Stimulated activated CD8-positive, alpha-beta memory T cell treated with anti-CD3 and anti-CD28 coated beads, Interleukin-2, amount 100 ng/mL, for 1 hour (primary cell): ENCODE data around the gene HPDL.
"Not testable (repeated sequence)": the region's sequence is repeated elsewhere in the genome, so short reads cannot be mapped to it uniquely, and the experiment has no call there.

Source experiments
- DNase-seq, 2 donors: peaks; one replicate each; pipeline ENCODE4 v3.0.0-alpha.2; 2020; ENCODE audit warnings: low read depth in 2 of 2

HPDL gene

DNA sequence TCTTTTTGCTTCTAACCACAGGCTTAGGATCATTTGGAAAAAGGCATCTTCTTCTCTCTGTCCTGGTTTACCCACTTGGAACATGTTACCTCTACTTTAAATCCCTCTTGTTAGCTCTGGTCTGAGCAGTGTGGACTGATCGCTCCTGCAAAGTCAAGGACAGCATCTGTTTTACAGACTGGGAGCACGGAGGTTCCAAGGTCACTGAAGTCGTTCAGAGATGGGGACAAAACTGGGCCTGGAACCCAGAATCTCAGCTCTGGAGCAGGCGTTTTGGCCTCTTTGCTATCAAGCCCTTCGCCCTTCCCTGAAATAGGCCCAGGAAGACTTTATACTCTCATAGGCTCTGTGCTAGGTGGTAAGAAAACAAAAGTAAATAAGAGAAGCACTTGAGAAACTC is 24.8 kb downstream of the HPDL start:
- no peak for DNase-seq

DNA sequence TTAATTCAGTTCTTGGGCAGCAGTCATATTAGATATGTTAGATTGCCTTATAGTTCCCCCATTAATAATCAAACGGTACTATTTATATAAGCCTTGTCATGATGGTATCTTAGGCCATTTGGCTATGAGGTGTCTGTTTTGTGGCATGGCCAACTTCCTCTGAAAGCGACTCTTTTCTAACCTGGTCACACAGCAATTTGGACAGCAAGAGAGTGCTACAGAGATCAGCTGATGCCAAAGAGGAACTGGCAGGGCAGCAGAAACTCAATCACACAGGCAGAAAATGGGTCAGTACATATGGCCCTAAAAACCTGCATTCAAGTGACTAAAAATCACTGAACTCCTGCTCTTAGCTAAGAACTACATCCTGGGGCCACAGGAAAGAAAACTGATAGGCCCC is 27.0 kb downstream of the HPDL start:
- no peak for DNase-seq

DNA sequence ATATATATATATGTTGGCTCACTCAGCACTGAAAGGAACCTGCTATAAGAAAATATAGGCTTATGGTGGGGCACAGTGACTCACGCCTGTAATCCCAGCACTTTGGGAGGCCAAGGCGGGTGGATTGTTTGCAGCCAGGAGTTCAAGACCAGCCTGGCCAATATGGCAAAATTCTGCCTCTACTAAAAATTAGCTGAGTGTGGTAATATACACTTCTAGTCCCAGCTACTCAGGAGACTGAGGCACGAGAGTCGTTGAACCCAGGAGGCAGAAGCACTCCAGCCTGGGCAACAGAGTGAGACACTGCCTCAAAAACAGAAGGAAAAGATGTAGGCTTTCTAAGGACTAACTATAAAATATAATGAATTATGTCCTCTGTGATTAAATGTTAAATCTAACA is 28.1 kb downstream of the HPDL start:
- no peak for DNase-seq

DNA sequence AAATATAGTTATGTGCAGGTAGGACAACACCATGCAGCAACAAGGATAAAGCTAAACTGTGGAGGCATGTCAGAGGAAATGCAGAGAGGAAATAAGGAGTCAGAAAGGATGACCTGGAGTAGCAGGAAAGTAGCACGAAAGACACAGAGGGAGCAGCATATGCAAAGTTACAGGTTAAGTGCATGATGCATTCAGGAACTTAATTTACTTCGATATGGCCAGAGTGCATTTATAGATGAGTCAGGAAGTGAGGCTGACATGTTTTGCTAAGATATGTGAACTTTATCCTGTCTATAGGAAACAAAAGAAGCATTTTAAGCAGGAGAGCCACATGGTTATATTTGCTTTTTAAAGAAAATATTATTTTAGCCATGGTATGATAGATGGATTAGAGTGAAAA is 29.0 kb downstream of the HPDL start:
- no peak for DNase-seq

DNA sequence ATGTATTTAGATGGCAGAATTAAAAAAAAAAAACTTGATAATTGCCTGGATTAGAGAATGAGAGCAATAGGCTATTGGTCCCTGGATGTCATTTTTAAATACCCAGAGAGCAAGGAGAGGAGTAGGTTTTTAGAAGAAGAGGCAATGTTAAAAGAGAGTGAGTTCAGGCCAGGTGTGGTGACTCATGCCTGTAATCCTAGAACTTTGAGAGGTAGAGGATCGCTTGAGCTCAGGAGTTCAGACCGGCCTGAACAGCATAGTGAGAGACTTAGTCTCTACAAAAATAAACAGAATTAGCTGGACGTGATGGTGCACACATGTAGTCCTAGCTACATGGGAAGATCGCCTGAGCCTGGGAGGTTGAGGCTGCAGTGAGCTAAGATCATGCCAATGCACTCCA is 29.5 kb downstream of the HPDL start:
- DNase-seq, result no peak

DNA sequence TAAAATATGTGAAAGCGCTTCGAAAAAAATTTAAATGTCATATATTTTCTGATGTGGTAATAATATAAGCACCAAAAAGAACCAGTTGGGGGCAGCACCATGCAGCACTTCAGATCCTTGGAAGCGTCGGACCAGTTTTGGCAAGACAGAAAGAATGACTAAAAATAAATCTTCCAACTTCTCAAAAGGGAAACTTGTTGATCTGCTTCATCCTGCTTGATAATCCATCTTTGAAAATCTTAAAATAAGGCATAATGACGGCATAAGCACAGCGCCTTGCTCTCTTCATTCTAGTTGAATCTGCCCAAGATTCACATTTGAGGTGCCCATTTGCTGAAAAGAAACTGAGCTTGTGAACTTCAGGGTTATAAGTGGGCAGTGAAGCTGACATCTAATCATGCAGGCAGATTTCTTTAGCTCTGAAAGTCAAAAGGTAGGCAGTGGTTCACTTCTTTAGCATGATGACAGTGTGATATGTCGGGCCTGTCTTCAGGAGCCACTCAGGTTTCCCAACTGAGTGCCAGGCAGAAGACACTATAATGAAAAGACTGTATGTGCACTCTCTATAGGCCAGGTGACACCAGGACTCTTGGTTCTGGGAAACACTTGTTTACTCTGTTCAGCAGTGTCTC is 33.3 kb downstream of the HPDL start:
- no peak for DNase-seq

DNA sequence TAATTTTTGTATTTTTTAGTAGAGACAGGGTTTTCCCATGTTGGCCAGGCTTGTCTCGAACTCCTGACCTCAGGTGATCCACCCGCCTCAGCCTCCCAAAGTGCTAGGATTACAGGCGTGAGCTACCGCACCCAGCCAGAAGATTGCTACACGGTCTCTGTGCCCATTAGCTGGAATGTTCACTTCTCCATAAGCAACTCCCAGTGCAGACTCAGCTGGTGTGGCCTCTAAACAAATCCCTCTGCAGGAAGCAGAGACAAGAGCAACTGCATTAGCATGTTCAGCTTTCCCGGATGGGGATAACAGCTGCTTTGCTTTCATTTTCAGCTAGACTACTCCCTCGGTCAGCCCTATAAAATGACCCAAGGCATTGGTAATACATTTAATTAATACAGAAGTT is 34.3 kb downstream of the HPDL start:
- not testable (repeated sequence) for DNase-seq

DNA sequence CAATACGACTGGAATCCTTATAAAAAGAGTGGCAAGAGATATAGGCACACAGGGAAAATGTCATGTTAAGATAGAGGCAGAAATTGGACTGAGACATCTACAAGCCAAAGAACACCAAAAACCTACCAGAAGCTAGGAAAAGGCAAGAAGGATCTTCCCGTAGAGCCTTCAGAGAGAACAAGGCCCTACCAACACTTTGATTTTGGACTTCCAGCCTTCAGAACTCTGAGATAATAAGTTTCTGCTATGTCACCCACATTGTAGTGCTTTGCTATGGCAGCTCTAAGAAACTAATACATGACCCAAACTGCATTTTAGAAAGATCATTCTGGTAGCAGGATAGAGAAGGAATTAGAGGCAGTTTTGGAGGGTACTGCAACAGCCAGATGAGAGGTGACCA is 37.6 kb downstream of the HPDL start:
- no peak for DNase-seq

DNA sequence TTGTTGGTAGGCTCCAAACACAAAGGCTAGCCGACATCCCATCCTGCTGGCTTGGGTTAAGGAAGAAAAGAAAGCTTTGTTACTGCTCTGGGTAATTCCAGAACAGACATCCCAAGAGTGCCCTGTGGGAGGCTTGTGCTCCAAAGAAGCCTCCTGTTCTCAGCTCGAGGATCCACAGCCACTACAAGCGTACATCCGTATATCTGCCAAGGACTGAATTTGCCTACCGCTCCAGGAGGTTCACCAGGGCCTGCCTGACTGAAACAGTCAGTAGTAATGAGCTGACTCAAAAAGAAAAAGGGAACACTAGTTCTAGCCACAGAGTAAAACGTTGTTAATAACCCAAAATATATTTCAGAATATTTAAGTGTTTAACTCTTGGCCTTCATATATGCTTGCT is 38.4 kb downstream of the HPDL start:
- no peak for DNase-seq

DNA sequence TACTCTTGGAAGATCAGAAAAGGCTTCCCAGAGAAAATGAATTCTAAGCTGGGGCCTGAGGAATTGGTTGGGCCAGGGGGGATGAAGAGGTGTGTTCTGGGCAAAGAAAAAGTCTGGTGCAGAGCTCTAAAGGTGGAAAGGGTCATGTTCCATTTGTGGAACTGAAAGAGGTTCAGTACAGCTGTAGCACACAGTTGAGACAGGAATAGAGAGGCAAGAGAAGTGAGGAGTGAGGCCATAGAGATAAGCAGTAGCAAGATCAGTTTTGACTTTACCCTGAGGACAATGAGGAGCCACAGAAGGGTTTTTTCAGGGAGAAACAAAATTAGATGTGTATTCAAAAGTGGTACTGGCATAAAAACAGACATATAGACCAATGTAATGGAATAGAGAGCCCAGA is 43.9 kb downstream of the HPDL start:
- no peak for DNase-seq

DNA sequence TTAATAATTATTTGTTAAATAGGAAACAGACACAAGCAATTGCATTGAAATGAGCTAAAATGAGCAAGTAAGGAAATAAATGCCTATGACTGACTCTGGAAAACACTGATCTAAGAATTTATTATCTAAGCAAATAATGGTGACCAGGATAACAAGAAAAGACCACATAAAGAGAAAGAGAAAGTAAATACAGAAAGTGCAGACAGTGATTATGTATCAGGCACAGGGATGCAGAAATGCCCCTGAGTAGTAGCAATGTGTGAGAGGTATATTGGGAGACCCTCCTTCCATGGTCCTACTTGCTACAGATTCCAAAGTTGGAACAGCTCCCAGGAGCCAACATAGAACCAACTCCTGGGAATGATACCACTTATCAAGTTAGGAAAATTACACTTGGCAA is 46.9 kb downstream of the HPDL start:
- DNase-seq, result no peak

DNA sequence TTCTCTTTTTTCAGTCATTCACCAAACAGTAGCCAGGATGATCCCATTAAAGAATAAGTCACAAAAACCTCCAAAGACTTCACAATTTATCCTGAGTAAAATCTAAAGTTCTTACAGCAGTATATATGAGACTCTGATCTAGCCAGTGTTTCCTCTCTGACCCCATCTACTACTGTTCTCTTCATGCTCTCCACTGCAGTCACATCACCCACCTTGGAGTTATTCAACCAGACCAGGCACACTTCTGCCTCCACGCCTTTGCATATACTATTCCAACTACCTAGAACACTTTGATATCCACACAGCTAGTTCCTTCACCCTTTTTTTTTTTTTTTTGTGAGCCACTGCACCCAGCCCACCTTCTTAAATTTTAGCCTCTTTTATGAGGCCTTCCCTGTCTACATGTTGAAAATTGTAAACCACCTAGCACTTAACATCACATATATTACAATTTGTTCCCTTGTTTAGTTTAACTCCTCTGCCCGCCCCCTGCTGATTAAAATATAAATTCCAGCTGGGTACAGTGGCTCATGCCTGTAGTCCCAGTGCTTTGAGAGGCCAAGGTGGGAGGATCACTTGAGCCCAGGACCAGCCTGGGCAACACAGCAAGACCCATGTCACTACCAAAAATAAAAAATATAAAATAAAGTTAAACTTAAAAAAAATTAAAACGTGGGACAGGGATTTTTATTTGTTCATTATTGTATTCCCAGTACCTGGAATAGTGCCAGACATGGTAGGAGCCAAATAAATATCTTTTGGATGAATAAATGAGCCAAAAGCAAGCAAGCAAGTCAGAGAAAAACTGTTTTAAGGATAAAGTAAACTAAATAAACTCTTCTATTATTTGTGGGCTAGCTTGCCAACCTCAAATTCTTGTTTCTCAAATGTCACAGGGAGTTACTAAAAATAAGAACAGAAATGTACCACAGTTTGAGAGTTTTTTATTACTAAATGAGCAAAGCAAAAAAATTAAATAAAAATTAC is 48.7 kb downstream of the HPDL start:
- DNase-seq, result no peak

DNA sequence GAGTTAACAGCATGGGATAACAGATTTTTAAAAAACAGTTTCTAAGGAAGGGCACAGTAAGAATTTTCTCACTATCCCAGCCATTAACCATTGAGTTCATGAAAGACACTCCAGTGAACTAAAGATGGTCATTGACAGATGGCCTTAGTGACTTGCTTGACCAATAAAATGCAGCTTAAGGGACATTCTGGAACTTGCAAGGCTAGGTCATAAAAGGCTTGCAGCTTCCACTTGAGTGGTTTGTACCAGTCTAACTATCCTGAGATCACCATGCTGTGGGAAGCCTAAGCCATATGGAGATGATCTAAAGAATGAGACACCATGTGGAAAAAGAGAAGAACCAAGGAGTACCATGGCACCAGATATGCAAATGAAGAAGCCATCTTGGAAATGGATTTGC is 51.5 kb downstream of the HPDL start:
- no peak for DNase-seq
